HG03280 (cell line): ENCODE data around the gene BCAM.
A peak's percentile ranks its signal among the peaks of the same experiment; 100 is the strongest.

ENCODE experiments used
- ATAC-seq: cut with Tn5 transposase; IDR thresholded peaks from one replicate; pipeline ENCODE4 v1.9.1; 2021; ENCODE audit warnings: mild to moderate bottlenecking, moderate library complexity; ENCODE audit not compliant: unreplicated experiment

The BCAM gene

GRCh38 chr19:44789943-44790483 lies 18.9 kb upstream of the BCAM start:
- ATAC-seq, result no peak

- ATAC-seq, result no peak
These were observed 16.6 kb upstream of the BCAM start for GRCh38 chr19:44792281-44792680.

- no peak for ATAC-seq
These were observed 14.3 kb upstream of the BCAM start for GRCh38 chr19:44794610-44795009.

- ATAC-seq, result no peak
These were observed 13.4 kb upstream of the BCAM start for GRCh38 chr19:44795398-44795987.

GRCh38 chr19:44796701-44797115 lies 12.2 kb upstream of the BCAM start:
- ATAC-seq, result no peak

GRCh38 chr19:44799627-44800346 lies 9.1 kb upstream of the BCAM start:
- ATAC-seq, result no peak

- peak; percentile 66 for ATAC-seq
These were observed 8.4 kb upstream of the BCAM start for GRCh38 chr19:44800461-44800860.

- ATAC-seq, result no peak
These were observed 5.2 kb upstream of the BCAM start for GRCh38 chr19:44803442-44804428.

GRCh38 chr19:44806291-44806690 lies 2.6 kb upstream of the BCAM start:
- ATAC-seq, result no peak

- no peak for ATAC-seq
These were observed 1.7 kb upstream of the BCAM start for GRCh38 chr19:44807162-44807561.

GRCh38 chr19:44807652-44808462 lies 1.0 kb upstream of the BCAM start:
- no peak for ATAC-seq

- ATAC-seq, result no peak
These were observed 802 bp downstream of the BCAM start for GRCh38 chr19:44809577-44810233.

GRCh38 chr19:44810234-44811121 lies 1.6 kb downstream of the BCAM start:
- ATAC-seq, result no peak

- ATAC-seq, result no peak
These were observed 2.2 kb downstream of the BCAM start for GRCh38 chr19:44811122-44811419.

GRCh38 chr19:44812142-44812718 lies 3.3 kb downstream of the BCAM start:
- no peak for ATAC-seq

GRCh38 chr19:44813070-44813840 lies 4.4 kb downstream of the BCAM start:
- ATAC-seq, result no peak

- no peak for ATAC-seq
These were observed 5.1 kb downstream of the BCAM start for GRCh38 chr19:44813841-44814470.

GRCh38 chr19:44814517-44814916 lies 5.6 kb downstream of the BCAM start:
- ATAC-seq, result no peak
